Stimulated activated CD8-positive, alpha-beta memory T cell treated with anti-CD3 and anti-CD28 coated beads, Interleukin-4, amount 100 ng/mL, for 4 hours (primary cell): Measurements from ENCODE around the gene OR52E2.
"Not testable (repeated sequence)": the region's sequence is repeated elsewhere in the genome, so short reads cannot be mapped to it uniquely, and the experiment has no call there.

Source experiments
- DNase-seq, 2 donors: peaks; one replicate each; pipeline ENCODE4 v3.0.0-alpha.2; 2020; ENCODE audit warnings: low read depth in 2 of 2, low spot score in 1 of 2

Gene OR52E2

DNA sequence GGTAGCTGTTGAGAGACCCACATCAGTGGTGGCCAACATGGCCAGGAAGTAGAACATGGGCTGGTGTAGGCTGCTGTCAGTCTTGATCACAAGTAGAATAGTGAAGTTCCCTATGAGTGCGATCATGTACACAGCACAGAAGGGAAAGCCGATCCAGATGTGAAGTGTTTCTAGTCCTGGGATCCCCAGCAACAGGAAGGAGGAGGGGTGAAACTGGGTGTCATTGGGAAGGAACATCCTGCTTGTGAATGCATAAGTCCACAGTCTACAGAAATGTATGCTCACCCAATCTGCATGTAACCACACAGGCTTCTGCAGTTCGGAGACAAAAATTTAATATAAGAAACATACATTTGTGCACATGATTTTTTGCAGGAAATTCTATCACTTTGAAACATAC is at the start of gene OR52E2:
TSS of gene OR52E2 (minus strand) at position 237 of the 400 bp plus-strand sequence. CDS start at position 237, 0 bp downstream.
- no peak for DNase-seq

DNA sequence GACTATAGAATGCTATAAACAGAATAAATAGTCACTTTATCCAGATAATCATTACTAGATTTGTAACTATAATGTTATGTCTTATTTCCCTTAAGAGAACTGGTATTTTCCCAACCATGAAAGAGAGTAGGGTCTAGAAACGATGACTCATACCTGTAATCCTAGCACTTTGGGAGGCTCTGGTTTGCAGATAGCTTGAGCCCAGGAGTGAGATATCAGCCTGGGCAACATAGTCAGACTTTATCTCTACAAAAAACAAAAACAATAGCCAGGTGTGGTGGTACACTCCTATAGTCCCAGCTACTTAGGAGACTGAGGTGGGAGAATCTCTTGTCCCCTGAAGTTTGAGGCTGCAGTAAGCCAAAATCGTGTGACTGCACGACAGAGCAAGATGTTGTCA is 47.9 kb upstream of the OR52E2 start:
- DNase-seq, result no peak

DNA sequence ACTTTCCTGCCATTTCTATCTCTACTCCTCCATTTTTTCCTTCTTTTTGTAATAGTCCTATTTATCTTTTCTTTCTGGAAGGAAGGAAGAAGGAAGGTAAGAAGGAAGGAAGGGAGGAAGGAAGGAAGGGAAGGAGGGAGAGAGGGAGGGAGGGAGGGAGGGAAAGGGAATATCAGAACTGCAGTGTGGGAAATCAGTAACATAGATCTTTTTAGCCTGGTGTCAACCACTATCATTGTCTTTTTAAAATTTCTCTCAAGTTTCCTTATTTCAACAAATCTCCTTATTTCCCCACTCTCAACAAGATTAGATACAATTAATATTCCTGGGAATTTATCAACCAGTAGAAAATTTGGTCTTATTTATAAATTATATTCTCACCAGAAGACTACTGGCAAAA is 43.6 kb upstream of the OR52E2 start:
- DNase-seq, result no peak

DNA sequence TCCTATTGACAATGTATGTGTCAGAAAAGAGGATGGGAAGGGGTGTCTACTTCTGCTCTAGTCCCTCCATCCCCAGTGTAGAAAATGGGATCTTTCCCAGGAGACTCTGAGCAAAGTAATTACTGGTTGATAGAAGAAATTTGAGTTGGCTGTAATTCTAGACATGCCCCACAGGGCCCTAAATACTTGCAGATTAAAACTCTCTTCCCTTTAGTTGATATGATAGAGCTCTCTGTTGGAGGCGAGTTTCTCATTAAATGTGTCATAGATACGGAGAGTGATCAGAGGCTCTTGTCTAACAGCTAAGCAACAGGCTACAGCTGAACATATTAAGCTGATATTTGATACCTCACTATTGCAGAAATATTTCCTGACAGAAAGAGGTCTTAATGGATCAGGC is 42.8 kb upstream of the OR52E2 start:
- DNase-seq, result no peak

DNA sequence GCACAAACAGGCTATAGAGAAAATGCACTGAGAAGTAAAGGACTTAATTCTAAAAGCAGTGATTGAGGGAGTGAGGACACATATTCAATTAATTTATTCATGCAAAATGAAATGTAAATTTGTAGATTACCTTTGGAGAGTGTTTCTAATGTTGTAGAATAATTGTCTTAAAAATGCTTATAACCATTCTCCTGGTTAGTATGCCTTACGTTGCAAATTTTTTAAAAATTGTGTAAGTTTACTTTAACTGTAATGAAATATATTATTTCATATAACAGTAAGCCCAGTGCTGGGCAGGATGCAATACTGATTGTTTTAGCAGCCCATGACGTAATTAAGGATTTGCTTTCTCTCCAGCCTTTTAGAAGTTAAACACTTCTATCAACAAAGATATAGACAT is 36.6 kb upstream of the OR52E2 start:
- DNase-seq, result no peak

DNA sequence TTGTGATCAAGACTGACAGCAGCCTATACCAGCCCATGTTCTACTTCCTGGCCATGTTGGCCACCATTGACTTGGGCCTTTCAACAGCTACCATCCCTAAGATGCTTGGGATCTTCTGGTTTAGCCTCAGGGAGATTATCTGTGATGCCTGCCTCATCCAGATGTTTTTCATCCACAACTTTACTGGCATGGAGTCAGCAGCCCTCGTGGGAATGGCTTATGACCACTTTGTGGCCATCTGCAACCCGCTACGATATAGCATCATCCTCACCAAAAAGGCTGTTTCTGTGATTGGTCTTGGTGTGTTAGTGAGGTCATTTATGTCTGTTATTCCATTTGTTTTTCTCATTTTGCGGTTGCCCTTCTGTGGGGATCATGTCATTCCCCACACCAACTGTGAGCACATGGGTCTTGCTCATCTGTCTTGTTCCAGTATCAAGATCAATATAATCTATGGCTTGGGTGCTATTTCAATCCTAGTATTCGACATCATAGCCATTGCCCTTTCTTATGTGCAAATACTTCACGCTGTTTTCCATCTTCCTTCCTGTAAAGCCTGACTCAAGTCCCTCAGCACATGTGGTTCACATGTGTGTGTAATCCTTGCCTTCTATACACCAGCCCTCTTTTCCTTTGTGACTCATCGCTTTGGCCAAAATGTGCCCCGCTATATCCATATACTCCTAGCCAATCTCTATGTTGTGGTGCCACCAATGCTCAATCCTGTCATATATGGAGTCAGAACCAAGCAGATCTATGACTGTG is 33.6 kb upstream of the OR52E2 start:
- no peak for DNase-seq

DNA sequence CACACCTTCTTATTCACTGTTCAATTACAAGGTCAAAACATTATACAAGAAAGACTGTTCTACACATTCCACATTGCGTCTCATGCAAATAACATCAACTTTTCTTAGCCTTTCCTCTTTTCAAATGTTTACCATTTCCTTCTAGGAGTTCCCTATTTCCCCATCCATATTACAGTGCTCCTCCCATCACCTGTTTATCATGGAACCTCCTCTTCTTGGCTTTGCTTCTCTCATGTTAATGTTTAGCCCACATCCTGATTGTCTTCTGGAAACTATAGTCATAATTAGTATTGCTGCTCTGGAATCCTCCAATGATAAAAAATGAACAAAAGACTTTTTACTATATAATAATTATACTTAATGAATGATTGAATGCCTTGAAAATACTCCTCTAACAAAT is 31.2 kb upstream of the OR52E2 start:
- no peak for DNase-seq

DNA sequence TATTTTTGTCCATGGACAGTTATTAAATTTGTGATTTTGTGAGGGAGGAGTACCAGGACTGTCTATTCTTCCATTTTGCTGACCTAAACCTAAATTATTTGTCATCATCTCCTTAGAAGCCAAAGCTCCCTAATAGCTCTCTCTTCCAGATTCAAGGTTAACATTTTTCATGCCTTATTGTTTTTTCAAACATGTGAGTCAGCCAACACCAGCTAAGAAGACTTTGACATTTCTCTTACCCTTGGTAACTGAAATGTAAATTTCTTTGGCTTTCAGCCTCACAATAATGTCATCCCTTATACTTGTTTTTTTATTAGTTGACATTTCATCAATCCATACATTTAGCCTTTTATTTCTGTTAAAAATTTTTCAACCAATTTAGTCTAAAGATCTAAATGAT is 29.1 kb upstream of the OR52E2 start:
- no peak for DNase-seq

DNA sequence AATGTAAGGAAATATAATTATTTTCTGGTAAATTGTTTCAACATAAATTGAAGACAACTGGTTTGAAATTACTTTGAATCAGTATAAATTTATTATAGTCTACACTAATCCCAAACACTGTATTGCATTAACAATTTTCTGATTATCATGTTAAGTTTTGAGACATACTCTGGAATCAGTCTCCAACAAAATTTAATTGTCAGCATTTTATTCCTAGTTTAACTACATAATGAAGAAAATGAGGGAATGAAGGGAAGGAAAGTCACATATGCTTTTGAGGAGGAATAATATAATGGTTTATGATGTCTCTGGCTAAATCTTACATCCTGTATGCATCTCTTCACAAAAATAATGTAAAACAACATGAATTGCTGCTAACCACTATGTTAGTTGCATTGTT is 24.2 kb upstream of the OR52E2 start:
- DNase-seq, result no peak

DNA sequence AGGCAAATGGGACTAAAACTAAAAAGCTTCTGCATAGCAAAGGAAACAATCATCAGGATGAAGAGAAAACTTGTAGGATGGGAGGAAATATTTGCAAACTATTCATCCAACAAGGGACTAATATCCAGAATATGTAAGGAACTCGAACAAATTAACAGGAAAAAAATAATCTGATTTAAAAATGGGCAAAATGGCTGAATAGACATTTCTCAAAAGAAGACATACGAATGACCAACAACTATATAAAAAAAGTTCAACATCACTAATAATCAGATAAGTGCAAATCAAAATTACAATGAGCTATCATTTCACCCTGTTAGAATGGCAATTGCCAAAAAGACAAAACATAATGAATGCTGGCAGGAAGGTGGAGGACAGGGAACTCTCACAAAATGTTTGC is 22.0 kb upstream of the OR52E2 start:
- DNase-seq, result no peak

DNA sequence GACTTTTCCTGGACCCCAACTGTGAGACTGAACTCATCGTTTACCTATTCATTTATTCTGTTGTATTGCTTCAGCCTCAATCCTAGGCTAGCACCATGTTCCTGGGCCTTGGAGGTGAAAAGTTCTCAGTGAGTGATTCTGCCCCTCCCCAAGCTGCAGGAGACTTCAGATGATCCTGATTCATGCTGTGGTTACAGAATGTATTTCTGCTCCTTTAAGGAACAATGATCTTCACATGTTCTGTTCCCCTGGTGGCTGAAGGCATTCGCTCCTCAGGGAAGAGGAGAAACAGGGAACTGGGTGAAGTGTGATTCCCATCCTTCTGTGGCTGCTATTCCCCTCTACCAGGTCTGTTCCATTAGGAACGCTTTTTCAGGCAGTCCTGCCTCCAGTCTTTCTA is 12.4 kb upstream of the OR52E2 start:
- DNase-seq, result no peak

DNA sequence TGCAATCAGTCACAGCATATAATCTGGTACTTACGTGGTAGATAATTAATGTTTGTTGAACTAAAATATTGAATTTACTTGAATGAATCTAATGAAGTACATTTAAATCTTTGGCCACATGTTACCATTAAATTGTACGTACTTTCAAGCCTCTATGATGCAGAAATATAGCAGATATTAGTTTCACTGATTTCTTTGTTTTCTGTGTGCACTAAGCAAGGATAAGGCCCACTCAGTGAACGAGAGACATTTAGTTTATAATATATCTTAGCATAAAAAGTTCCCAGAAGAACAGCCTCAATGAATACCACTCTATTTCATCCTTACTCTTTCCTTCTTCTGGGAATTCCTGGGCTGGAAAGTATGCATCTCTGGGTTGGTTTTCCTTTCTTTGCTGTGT is 9.8 kb upstream of the OR52E2 start, which contains the start of gene OR52E1:
TSS of gene OR52E1 (plus strand) at position 301 of the 400 bp plus-strand sequence.
- DNase-seq, result no peak

DNA sequence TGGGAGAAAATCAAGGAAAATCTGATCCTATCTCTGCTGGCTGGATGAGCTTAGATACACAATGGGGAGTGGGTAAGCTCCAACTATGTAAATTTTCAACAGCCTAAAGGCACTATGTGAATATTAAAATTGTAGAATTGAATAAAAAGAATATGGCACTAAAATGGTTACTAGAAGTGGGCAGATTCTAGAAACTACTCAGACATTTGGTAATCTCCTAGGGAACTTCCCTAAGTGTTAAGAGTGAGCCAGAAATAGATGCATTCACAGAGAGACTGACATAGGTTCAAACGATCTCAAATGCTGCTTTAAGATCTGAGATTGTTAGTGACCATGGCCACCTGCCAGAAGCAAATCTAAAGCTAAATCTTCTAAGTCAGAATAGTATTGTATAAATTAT is 5.6 kb upstream of the OR52E2 start:
- DNase-seq, result no peak

DNA sequence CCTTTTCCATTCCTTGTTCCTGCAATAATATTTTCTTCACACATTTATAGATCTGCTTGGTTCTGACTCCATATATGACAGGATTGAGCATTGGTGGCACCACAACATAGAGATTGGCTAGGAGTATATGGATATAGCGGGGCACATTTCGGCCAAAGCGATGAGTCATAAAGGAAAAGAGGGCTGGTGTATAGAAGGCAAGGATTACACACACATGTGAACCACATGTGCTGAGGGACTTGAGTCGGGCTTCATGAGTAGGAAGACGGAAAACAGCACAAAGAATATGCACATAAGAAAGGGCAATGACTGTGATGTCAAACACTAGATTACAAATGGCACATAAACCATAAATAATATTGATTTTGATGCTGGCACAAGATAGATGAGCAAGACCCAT is 748 bp downstream of the OR52E2 start:
- not testable (repeated sequence) for DNase-seq

DNA sequence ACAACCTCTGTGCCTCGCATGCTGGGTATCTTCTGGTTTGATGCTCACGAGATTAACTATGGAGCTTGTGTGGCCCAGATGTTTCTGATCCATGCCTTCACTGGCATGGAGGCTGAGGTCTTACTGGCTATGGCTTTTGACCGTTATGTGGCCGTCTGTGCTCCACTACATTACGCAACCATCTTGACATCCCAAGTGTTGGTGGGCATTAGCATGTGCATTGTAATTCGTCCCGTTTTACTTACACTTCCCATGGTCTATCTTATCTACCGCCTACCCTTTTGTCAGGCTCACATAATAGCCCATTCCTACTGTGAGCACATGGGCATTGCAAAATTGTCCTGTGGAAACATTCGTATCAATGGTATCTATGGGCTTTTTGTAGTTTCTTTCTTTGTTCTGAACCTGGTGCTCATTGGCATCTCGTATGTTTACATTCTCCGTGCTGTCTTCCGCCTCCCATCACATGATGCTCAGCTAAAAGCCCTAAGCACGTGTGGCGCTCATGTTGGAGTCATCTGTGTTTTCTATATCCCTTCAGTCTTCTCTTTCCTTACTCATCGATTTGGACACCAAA is 12.6 kb downstream of the OR52E2 start:
- DNase-seq, result no peak

DNA sequence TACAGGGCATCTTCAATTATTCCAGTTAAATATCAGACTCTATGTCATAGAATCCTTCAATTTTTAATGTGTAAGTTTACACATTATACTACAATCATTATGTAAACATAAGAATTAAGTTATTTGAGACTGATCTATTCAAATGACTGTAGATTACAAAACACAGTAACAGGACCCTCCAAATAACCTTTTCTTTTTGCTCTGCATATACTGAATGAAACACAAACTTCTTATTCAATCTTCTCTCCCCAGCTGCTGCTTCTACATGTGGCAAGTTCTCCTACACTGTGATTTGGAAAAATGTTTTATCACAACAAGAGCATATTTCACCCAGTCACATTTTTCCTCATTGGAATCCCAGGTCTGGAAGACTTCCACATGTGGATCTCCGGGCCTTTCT is 13.2 kb downstream of the OR52E2 start, which contains the start of gene OR52J3:
TSS of gene OR52J3 (plus strand) at position 301 of the 400 bp plus-strand sequence. CDS start at position 301, 0 bp downstream.
- no peak for DNase-seq

DNA sequence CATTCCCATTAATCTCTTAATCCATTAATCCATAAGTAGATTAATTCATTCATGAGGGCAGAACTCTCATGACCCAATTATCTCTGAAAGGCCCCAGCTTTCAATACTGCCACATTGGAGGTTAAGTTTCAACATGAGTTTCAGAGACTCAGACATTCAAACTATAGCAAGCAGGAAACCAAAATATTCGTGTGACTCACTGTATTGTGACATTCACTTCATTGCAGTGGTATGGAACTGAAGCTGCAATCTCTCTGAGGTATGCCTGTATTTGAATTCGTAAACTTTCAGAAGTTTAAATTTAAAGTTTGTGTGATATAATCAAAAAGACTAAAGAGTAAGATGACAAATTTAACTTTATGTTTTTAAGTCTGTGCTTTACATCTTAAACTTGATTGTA is 16.0 kb downstream of the OR52E2 start:
- DNase-seq, result no peak

DNA sequence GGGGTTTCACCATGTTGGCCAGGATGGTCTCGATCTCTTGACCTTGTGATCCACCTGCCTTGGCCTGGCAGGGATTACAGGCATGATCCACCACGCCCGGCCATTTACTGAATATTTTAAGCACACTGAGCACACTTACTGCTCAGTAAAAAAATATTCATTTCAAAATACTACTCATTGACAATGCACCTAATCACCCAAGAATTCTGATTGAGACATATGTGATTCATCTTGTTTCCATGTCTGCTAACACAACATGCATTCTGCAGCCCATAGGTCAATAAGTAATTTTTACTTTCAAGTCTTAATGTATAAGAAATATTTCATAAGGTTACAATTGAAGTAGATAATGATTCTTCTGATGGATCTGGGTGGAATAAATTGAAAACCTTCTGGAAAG is 17.3 kb downstream of the OR52E2 start:
- DNase-seq, result no peak

DNA sequence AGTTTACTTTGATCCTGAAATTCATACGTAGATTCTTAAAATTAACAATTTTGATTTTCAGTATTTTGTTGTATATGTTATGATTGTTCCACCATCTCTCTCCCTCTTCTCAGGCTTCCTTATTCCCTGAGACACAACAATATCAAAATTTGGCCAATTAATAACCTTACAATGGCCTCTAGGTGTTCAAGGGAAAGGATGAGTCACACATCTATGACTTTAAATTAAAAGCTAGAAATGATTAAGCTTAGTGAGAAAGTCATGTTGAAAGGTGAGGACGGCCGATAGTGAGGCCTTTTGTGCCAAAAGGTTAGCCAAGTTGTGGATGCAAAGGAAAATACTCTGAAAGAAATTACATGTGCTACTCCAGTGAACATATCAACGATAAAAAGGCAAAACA is 18.6 kb downstream of the OR52E2 start:
- no peak for DNase-seq

DNA sequence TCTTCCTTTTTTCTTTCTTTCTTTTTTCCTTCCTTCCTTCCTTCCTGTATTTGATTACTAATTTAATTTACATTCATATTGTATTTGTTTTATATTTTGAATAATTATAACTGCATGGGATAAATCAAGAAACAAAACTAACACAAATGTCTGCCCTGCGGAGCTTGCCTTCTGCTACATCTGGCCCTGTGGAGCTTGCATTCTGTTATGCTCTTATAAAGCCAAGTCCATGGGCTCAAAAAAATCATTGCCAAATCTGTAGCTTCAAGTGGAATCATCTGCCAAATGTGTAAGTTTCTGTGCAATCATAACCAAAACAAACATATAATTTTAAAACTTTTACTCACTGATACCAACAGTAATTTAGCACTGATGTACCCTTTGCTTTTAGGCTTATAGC is 21.1 kb downstream of the OR52E2 start:
- no peak for DNase-seq

DNA sequence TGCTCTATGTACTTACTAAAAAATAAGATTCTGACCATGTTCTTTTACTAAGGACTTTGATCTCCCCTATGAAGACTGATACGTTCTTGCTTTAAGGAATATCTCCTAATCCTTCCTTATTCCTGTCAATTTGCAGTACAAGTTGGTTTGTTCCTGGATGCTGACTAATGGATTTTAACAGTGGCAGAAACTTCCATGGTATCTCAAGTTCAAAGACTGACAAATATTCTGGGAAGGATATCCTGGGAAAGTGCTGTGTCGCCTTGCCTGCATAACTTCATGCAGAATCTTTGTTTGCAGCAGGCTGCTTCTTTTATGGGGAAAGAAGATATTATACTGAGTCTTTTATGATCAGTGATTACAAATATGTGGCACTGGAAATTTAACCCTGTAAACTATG is 21.5 kb downstream of the OR52E2 start:
- DNase-seq, result no peak

DNA sequence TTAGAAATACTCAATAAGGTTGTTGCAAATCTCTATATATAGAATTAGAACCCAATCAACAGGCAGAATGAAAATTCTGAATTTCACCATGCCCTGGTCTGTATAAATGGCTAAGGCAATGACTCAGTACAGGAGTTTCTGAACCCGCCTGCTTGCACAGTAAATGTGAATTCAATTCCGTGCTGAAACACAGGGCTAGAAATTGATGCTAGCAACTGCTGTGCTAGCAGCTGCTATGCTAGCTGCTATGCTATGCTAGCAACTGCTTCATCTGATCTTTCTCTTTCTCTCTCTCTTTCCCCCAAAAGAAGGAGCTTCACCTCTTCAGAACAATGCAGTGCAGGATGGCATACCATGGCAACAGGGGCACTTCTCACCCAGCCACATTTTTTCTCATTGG is 22.8 kb downstream of the OR52E2 start:
- DNase-seq, result no peak

DNA sequence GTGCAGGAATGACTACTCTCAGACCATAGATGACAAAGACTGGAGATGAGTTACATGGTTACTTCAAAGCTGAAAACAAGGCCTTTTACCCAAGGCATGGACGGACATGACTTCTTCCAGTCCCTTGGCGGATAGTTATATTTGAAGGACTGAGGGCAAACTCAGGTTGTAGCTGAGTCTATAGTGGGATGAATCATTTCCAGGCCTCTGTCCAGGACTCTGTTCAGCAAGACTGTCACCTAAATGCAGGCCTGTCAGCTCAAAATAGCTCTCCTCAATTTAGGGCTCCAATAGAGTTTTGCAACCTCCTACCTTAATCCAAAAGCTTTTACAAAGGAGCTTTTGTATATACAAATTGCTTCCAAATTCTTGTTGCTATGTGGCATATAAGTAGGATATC is 37.4 kb downstream of the OR52E2 start:
- no peak for DNase-seq
